H1 (cell line): ENCODE measurements around the gene LARGE2. TPM values are rescaled to one million over a fixed set of nuclear protein-coding genes. Genes with fewer than 3 reads are reported as not detected.

Experiments
- BACH1 ChIP-seq: IDR thresholded peaks from 2 replicates; pipeline ENCODE4 v1.6.1; 2012; ENCODE audit warnings: low read length, improper control_type of control experiment
- BCL11A ChIP-seq, 2 experiments: IDR thresholded peaks; one replicate each; pipeline ENCODE4 v1.6.1; 2011; ENCODE audit warnings: low read depth in 2 of 2, low read length in 2 of 2, mild to moderate bottlenecking in 2 of 2
- BRCA1 ChIP-seq: IDR thresholded peaks from 2 replicates; pipeline ENCODE4 v1.6.1; 2012; ENCODE audit warnings: low read depth, low read length, improper control_type of control experiment
- CEBPB ChIP-seq: IDR thresholded peaks from 2 replicates; pipeline ENCODE4 v1.6.1; 2012; ENCODE audit warnings: low read depth, low read length
- CHD1 ChIP-seq: IDR thresholded peaks from 2 replicates; pipeline ENCODE4 v1.6.1; 2012; ENCODE audit warnings: low read depth, low read length, improper control_type of control experiment
- CTBP2 ChIP-seq: IDR thresholded peaks from 2 replicates; pipeline ENCODE4 v1.7.0; 2011; ENCODE audit warnings: borderline replicate concordance, mild to moderate bottlenecking, moderate library complexity, mixed read lengths, low read length; ENCODE audit not compliant: insufficient read depth, insufficient read length
- EP300 ChIP-seq, 2 experiments: IDR thresholded peaks; 1 replicate in 1 of 2; 2 replicates in 1 of 2; pipeline ENCODE4 v1.6.1; 2011 to 2012; ENCODE audit warnings: low read depth in 2 of 2, low read length in 2 of 2, mild to moderate bottlenecking in 2 of 2, borderline replicate concordance in 1 of 2, inconsistent platforms in 1 of 2, moderate library complexity in 1 of 2
- EZH2 ChIP-seq: fragments of 200-600 bp; sonication (generic); IDR thresholded peaks from 2 replicates; pipeline ENCODE4 v1.7.1; 2012; ENCODE audit warnings: low read depth, mild to moderate bottlenecking, moderate library complexity, low read length, inconsistent platforms; ENCODE audit not compliant: severe bottlenecking
- HDAC2 ChIP-seq, 2 experiments: fragments of 300-600 bp in 1 of 2; sonication (generic) in 1 of 2; IDR thresholded peaks; 2 replicates each; pipeline ENCODE4 v1.6.1; 2011 to 2012; ENCODE audit warnings: low read depth in 2 of 2, low read length in 2 of 2, mild to moderate bottlenecking in 2 of 2, moderate library complexity in 2 of 2, borderline replicate concordance in 1 of 2, inconsistent platforms in 1 of 2
- JUN ChIP-seq: IDR thresholded peaks from 2 replicates; pipeline ENCODE4 v1.6.1; 2011; ENCODE audit warnings: low read depth, mild to moderate bottlenecking, improper control_type of control experiment, low read length
- KDM4A ChIP-seq: IDR thresholded peaks from one replicate; pipeline ENCODE4 v1.7.1; 2012; ENCODE audit warnings: low read depth, mild to moderate bottlenecking, moderate library complexity, low read length, inconsistent platforms; ENCODE audit not compliant: severe bottlenecking
- MAX ChIP-seq: IDR thresholded peaks from 2 replicates; pipeline ENCODE4 v1.6.1; 2012; ENCODE audit warnings: inconsistent platforms
- POLR2AphosphoS5 ChIP-seq: IDR thresholded peaks from 2 replicates; pipeline ENCODE4 v1.6.1; 2011; ENCODE audit warnings: low read depth, low read length
- POU5F1 ChIP-seq: IDR thresholded peaks from 2 replicates; pipeline ENCODE4 v1.6.1; 2011; ENCODE audit warnings: low read depth, mild to moderate bottlenecking, low read length, moderate library complexity
- RAD21 ChIP-seq, 2 experiments: IDR thresholded peaks in 1 of 2; conservative IDR thresholded peaks in 1 of 2; 2 replicates each; pipeline ENCODE4 v1.6.1; 2011; ENCODE audit warnings: low read depth in 2 of 2, low read length in 2 of 2, improper control_type of control experiment in 1 of 2, inconsistent platforms in 1 of 2, mild to moderate bottlenecking in 1 of 2, moderate library complexity in 1 of 2
- RXRA ChIP-seq: IDR thresholded peaks from 2 replicates; pipeline ENCODE4 v1.6.1; 2011; ENCODE audit warnings: low read depth, mild to moderate bottlenecking, low read length, moderate library complexity; ENCODE audit not compliant: insufficient read depth
- SAP30 ChIP-seq: fragments of 300-600 bp; sonication (generic); IDR thresholded peaks from 2 replicates; pipeline ENCODE4 v1.7.1; 2012; ENCODE audit warnings: low read length, moderate library complexity, mild to moderate bottlenecking, inconsistent platforms; ENCODE audit not compliant: insufficient read depth, insufficient replicate concordance
- SIN3A ChIP-seq, 2 experiments: IDR thresholded peaks in 1 of 2; conservative IDR thresholded peaks in 1 of 2; 2 replicates each; pipeline ENCODE4 v1.6.1; 2011 to 2012; ENCODE audit warnings: low read length in 2 of 2, improper control_type of control experiment in 1 of 2, low read depth in 1 of 2, mild to moderate bottlenecking in 1 of 2
- SIX5 ChIP-seq: IDR thresholded peaks from 2 replicates; pipeline ENCODE4 v1.6.1; 2011; ENCODE audit warnings: mild to moderate bottlenecking, low read depth, low read length
- SP1 ChIP-seq: IDR thresholded peaks from 2 replicates; pipeline ENCODE4 v1.6.1; 2011; ENCODE audit warnings: low read depth, low read length
- SP4 ChIP-seq: IDR thresholded peaks from 2 replicates; pipeline ENCODE4 v1.6.1; 2012; ENCODE audit warnings: low read length, inconsistent platforms
- TAF7 ChIP-seq: optimal IDR thresholded peaks from 2 replicates; pipeline ENCODE3; 2011; ENCODE audit warnings: low read depth, mild to moderate bottlenecking, inconsistent platforms, low read length, moderate library complexity, borderline replicate concordance
- TCF12 ChIP-seq: IDR thresholded peaks from 2 replicates; pipeline ENCODE4 v1.6.1; 2011; ENCODE audit warnings: low read depth, mild to moderate bottlenecking, low read length
- polyA plus RNA-seq, 7 experiments: library from polyadenylated mRNA; depleted of rRNA in 3 of 7; stranded (reverse) in 5 of 7; unstranded in 2 of 7; fragments of >200 nt in 5 of 7; fragments of 200-250 nt in 2 of 7; gene quantifications; 1 replicate in 5 of 7; 2 replicates in 1 of 7; 4 replicates in 1 of 7; pipeline versions ENCODE4 v1.2.1 to v1.2.3, GENCODE V29; 2011 to 2013; ENCODE audit warnings: missing spikeins in 2 of 7, mixed read lengths in 2 of 7
- total RNA-seq: library from RNA; stranded (reverse); fragmentation: NEBNext Ultra II Directional; extraction: Animal tissue kit (Norgen Biotek cat#: 25700); gene quantifications from 2 replicates; pipeline ENCODE4 v1.2.1, GENCODE V29; 2021

The LARGE2 gene
- total and polyA plus RNA-seq, 2 of the 8 experiments (the other 6 are each of a cell fraction or from before 2014, with no cell fraction given), result 111 to 137 TPM

DNA sequence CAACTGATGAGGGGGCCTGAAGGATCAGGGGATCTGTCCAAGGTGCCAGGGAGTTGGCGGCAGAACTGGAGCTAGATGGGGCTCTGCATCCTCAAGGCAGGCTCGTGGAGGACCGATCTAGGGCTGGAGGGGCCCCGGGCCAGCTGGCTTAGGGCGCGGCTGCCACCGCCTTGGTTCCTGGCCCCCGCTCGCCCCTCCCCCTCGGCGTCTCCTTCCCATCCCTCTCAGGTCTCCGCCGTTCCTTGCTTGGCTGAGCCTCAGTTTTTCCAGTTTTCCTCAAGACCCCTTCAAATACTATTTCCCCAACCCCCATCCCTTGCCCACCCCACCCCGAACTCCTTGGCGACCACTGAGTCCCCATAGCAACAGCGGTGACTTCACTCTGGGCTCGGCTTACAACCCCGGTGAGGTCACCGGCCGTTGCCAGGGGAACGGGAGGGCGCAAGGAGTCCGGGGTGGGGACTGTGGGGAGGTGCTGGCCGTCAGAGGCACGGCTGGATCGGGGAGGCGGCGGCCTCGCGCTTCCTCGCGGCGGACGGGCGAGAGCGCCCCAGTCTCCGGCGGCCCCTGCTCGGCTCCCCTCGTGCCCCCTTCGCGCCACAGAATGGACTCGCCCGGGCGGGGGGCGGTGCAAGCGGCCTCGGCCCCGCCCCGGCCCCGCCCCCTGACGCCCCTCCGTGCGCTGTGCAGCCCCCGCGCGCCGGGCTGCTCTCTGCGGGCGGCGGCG lies 22.8 kb upstream of the LARGE2 start (continued):
- TF ChIP-seq MAX, result peak; percentile 42
- no peak for TF ChIP-seq RXRA
- TF ChIP-seq SP4, result no peak
- no peak for TF ChIP-seq TAF7
- TF ChIP-seq BACH1, result no peak
- 0 out of 2 replicates have a peak, but pooled peaks have one; percentile 37 for TF ChIP-seq CEBPB
- TF ChIP-seq CHD1, result peak; percentile 88
- TF ChIP-seq SIX5, result peak; percentile 25; the same call in 1 of the 2 replicates
- TF ChIP-seq BCL11A (IDR thresholded peaks at IDR 0.05; ENCODE audit: low read depth in 2 of 2, low read length in 2 of 2), result no peak
- TF ChIP-seq JUN, result peak; percentile 92
- TF ChIP-seq POU5F1, result no peak
- peak; percentile 77 to 90; a peak in 2 of 4 replicates for TF ChIP-seq HDAC2 (IDR thresholded peaks at IDR 0.05; ENCODE audit: borderline replicate concordance in 1 of 2, low read depth in 2 of 2, low read length in 2 of 2)
- peak; percentile 63 for TF ChIP-seq CTBP2
- peak; percentile 96 to 98 for TF ChIP-seq SIN3A (conservative IDR thresholded peaks at IDR 0.05 in 1 of 2, IDR thresholded peaks at IDR 0.05 in 1 of 2; ENCODE audit: low read depth in 1 of 2, low read length in 2 of 2)
- no peak for TF ChIP-seq BRCA1
- TF ChIP-seq EP300 (IDR thresholded peaks at IDR 0.05; ENCODE audit: borderline replicate concordance in 1 of 2, low read depth in 2 of 2, low read length in 2 of 2), result peak in 1 of 2 experiments; percentile 98; a peak in 1 of 3 replicates
- TF ChIP-seq RAD21 (IDR thresholded peaks at IDR 0.05 in 1 of 2, conservative IDR thresholded peaks at IDR 0.05 in 1 of 2; ENCODE audit: low read depth in 2 of 2, low read length in 2 of 2), result peak in 1 of 2 experiments; percentile 26; a peak in 2 of 4 replicates
- peak; percentile 70 for TF ChIP-seq SP1
- no peak for TF ChIP-seq TCF12
- TF ChIP-seq POLR2AphosphoS5, result no peak
- no peak for TF ChIP-seq EZH2
- peak; percentile 53 for TF ChIP-seq KDM4A
- TF ChIP-seq SAP30, result peak; percentile 92
